NT2/D1 (cell line): ENCODE data around the gene AMPD3.

Experiments
- YY1 ChIP-seq: IDR thresholded peaks from 2 replicates; pipeline ENCODE4 v1.6.1; 2011; ENCODE audit not compliant: insufficient read length, insufficient read depth
- ZNF274 ChIP-seq: IDR thresholded peaks from 2 replicates; pipeline ENCODE4 v1.6.1; 2011; ENCODE audit warnings: mild to moderate bottlenecking, low read depth, low read length

GRCh38 chr11:10503221-10503620 lies 48.2 kb downstream of the AMPD3 start:
- TF ChIP-seq YY1 (no peak), ZNF274 (no peak)
